A549 (cell line): ENCODE data around the gene HMX3. TPM values are rescaled to one million over a fixed set of nuclear protein-coding genes. Genes with fewer than 3 reads are reported as not detected.

ENCODE experiments used
- ATAC-seq, 2 experiments: fragments of 200-7000 bp in 1 of 2; fragments of >200 bp in 1 of 2; cut with Nextera tagmentation in 1 of 2; cut with Tn5 transposase in 1 of 2; 3 replicates each; pipeline versions ENCODE4 v1.8.0 to v1.9.1; 2018 to 2020; ENCODE audit warnings: mild to moderate bottlenecking in 1 of 2, moderate library complexity in 1 of 2
- CTCF ChIA-PET: fragments of 300-600 bp; sonication (Branson Sonifier 250); formaldehyde crosslinking; extraction: SDS; loops from one replicate; lab custom pipeline; 2021; ENCODE audit warnings: antibody characterized with exemption, inconsistent platforms; lab: Yijun Ruan, JAX
- POLR2A ChIA-PET: fragments of 350-600 bp; formaldehyde crosslinking; extraction: SDS; loops from one replicate; lab custom pipeline; 2021; ENCODE audit warnings: antibody characterized with exemption, inconsistent platforms; lab: Yijun Ruan, JAX
- DNase-seq, 2 experiments: peaks; one replicate each; pipeline versions ENCODE4 v3.0.0 to v3.0.0-alpha.2; 2011 to 2016; ENCODE audit warnings: low read depth in 1 of 2, low spot score in 1 of 2
- FAIRE-seq: peaks from 2 replicates; lab custom pipeline; 2011; peaks lifted over from hg19 to GRCh38; lab: Jason Lieb, UNC
- H3K27ac ChIP-seq, 2 experiments: fragments of >200 bp; sonication (Bioruptor Twin); formaldehyde crosslinking; 3 replicates each; pipeline ENCODE4 v1.5.1; 2016 to 2017
- H3K4me1 ChIP-seq: fragments of >200 bp; sonication (Bioruptor Twin); formaldehyde crosslinking; 3 replicates; pipeline ENCODE4 v1.6.1; 2016
- H3K4me2 ChIP-seq: fragments of >200 bp; sonication (Bioruptor Twin); formaldehyde crosslinking; 3 replicates; pipeline ENCODE4 v1.6.1; 2016
- H3K4me3 ChIP-seq: fragments of >200 bp; sonication (Bioruptor Twin); formaldehyde crosslinking; 3 replicates; pipeline ENCODE4 v1.5.1; 2016
- H3K9me3 ChIP-seq: fragments of >200 bp; sonication (Bioruptor Twin); formaldehyde crosslinking; 3 replicates; pipeline ENCODE4 v1.6.1; 2016
- EHF ChIP-seq: fragments of 250-450 bp; sonication (Bioruptor Pico); IDR thresholded peaks from 2 replicates; pipeline ENCODE4 v1.5.0; 2020; ENCODE audit warnings: mild to moderate bottlenecking
- FOSB ChIP-seq: fragments of 250-450 bp; sonication (Bioruptor Pico); IDR thresholded peaks from 2 replicates; pipeline ENCODE4 v1.5.0; 2020; ENCODE audit warnings: mild to moderate bottlenecking, moderate library complexity
- HOXA7 ChIP-seq: fragments of 250-450 bp; sonication (Bioruptor Pico); IDR thresholded peaks from 2 replicates; pipeline ENCODE4 v1.5.0; 2020; ENCODE audit warnings: mild to moderate bottlenecking, moderate library complexity
- HOXB5 ChIP-seq: fragments of 250-450 bp; sonication (Bioruptor Pico); IDR thresholded peaks from 2 replicates; pipeline ENCODE4 v1.5.0; 2020; ENCODE audit warnings: mild to moderate bottlenecking, moderate library complexity
- JUN ChIP-seq, 2 experiments: fragments of >200 bp; sonication (Bioruptor Twin); formaldehyde crosslinking; IDR thresholded peaks; 2 replicates in 1 of 2; 3 replicates in 1 of 2; pipeline ENCODE4 v1.6.1; 2016 to 2017
- NPAS2 ChIP-seq: fragments of 250-450 bp; sonication (Bioruptor Pico); IDR thresholded peaks from 2 replicates; pipeline ENCODE4 v1.8.0; 2022; ENCODE audit warnings: mild to moderate bottlenecking, moderate library complexity, borderline replicate concordance
- NR3C1 ChIP-seq: fragments of >200 bp; sonication (Bioruptor Twin); formaldehyde crosslinking; IDR thresholded peaks from 3 replicates; pipeline ENCODE4 v1.6.1; 2017
- RCOR1 ChIP-seq: fragments of 150-350 bp; IDR thresholded peaks from 2 replicates; pipeline ENCODE4 v1.6.1; 2014; ENCODE audit warnings: antibody characterized with exemption, low read length, low read depth
- SMC3 ChIP-seq: fragments of >200 bp; sonication (Bioruptor Twin); formaldehyde crosslinking; IDR thresholded peaks from 3 replicates; pipeline ENCODE4 v1.6.1; 2018; ENCODE audit warnings: inconsistent platforms
- SREBF2 ChIP-seq: fragments of 450-650 bp; IDR thresholded peaks from 2 replicates; pipeline ENCODE4 v1.6.1; 2014; ENCODE audit warnings: mild to moderate bottlenecking, moderate library complexity
- ZNF302 ChIP-seq: fragments of 250-450 bp; sonication (Bioruptor Pico); IDR thresholded peaks from 2 replicates; pipeline ENCODE4 v1.9.0; 2021; ENCODE audit warnings: inconsistent platforms, mild to moderate bottlenecking, moderate library complexity
- ZSCAN20 ChIP-seq: fragments of 250-450 bp; sonication (Bioruptor Pico); IDR thresholded peaks from 2 replicates; pipeline ENCODE4 v1.8.0; 2022; ENCODE audit warnings: mild to moderate bottlenecking, moderate library complexity
- WGBS: methylation state at CpG from one replicate; pipeline ENCODE4 v1.1.6; 2017; ENCODE audit errors: missing lambda C conversion rate; 5-methylcytosine and 5-hydroxymethylcytosine counted together
- polyA plus RNA-seq, 4 experiments: library from polyadenylated mRNA; depleted of rRNA in 3 of 4; stranded (reverse); fragments of >200 nt; fragmentation: RNase III in 1 of 4; extraction: RNeasy Plus Mini Kit Qiagen cat#74134 plus additional on column Dnase treatment in 1 of 4; gene quantifications; 2 replicates in 3 of 4; 3 replicates in 1 of 4; pipeline ENCODE4 v1.2.3, GENCODE V29; 2011 to 2017
- TF ChIP-seq, protein P1 (sequence below): IDR thresholded peaks from 2 replicates; pipeline ENCODE4 v1.6.1; 2012
- TF ChIP-seq, protein P2 (sequence below): fragments of >200 bp; sonication (Bioruptor Twin); formaldehyde crosslinking; IDR thresholded peaks from 3 replicates; pipeline ENCODE4 v1.6.1; 2016
- TF ChIP-seq, protein P3 (sequence below): fragments of 200-600 bp; sonication (generic); IDR thresholded peaks from 2 replicates; pipeline ENCODE4 v1.6.1; 2016; ENCODE audit warnings: antibody characterized with exemption, mild to moderate bottlenecking, moderate library complexity

HMX3 gene
- polyA plus RNA-seq, 2 of the 4 experiments (the other 2 are of a cell fraction) = not detected

- Histone ChIP-seq H3K4me1 (no peaks in the 10 kb centered on the region), H3K9me3 (peaks cover 22% of the 10 kb centered on the region), H3K4me2 (no peak overlapping the region), H3K4me3 (no peak overlapping the region), H3K27ac (no peak overlapping the region)
- DNase-seq (no peak), FAIRE-seq (no peak), ATAC-seq (no peak)
- ChIA-PET POLR2A (no interaction called here), CTCF (no interaction called here)
- TF ChIP-seq RCOR1 = no peak
- TF ChIP-seq HOXB5 (CRISPR knock-in tag) = no peak
- TF ChIP-seq FOSB (CRISPR knock-in tag) = no peak
- no peak for TF ChIP-seq NR3C1
- TF ChIP-seq, protein P1, sequence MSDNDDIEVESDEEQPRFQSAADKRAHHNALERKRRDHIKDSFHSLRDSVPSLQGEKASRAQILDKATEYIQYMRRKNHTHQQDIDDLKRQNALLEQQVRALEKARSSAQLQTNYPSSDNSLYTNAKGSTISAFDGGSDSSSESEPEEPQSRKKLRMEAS = no peak
- TF ChIP-seq ZNF302 (CRISPR knock-in tag) = no peak
- TF ChIP-seq, protein P2, sequence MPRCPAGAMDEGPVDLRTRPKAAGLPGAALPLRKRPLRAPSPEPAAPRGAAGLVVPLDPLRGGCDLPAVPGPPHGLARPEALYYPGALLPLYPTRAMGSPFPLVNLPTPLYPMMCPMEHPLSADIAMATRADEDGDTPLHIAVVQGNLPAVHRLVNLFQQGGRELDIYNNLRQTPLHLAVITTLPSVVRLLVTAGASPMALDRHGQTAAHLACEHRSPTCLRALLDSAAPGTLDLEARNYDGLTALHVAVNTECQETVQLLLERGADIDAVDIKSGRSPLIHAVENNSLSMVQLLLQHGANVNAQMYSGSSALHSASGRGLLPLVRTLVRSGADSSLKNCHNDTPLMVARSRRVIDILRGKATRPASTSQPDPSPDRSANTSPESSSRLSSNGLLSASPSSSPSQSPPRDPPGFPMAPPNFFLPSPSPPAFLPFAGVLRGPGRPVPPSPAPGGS = no peak
- TF ChIP-seq, protein P3, sequence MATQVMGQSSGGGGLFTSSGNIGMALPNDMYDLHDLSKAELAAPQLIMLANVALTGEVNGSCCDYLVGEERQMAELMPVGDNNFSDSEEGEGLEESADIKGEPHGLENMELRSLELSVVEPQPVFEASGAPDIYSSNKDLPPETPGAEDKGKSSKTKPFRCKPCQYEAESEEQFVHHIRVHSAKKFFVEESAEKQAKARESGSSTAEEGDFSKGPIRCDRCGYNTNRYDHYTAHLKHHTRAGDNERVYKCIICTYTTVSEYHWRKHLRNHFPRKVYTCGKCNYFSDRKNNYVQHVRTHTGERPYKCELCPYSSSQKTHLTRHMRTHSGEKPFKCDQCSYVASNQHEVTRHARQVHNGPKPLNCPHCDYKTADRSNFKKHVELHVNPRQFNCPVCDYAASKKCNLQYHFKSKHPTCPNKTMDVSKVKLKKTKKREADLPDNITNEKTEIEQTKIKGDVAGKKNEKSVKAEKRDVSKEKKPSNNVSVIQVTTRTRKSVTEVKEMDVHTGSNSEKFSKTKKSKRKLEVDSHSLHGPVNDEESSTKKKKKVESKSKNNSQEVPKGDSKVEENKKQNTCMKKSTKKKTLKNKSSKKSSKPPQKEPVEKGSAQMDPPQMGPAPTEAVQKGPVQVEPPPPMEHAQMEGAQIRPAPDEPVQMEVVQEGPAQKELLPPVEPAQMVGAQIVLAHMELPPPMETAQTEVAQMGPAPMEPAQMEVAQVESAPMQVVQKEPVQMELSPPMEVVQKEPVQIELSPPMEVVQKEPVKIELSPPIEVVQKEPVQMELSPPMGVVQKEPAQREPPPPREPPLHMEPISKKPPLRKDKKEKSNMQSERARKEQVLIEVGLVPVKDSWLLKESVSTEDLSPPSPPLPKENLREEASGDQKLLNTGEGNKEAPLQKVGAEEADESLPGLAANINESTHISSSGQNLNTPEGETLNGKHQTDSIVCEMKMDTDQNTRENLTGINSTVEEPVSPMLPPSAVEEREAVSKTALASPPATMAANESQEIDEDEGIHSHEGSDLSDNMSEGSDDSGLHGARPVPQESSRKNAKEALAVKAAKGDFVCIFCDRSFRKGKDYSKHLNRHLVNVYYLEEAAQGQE = no peak
- TF ChIP-seq EHF (CRISPR knock-in tag) = no peak
- no peak for TF ChIP-seq ZSCAN20 (CRISPR knock-in tag)
- no peak for TF ChIP-seq JUN (IDR thresholded peaks at IDR 0.05)
- no peak for TF ChIP-seq HOXA7 (CRISPR knock-in tag)
- no peak for TF ChIP-seq SMC3
- TF ChIP-seq NPAS2 (CRISPR knock-in tag) = no peak
- no peak for TF ChIP-seq SREBF2
- 90% methylated on average over 5 of the region's 5 CpGs for WGBS
These were observed 52.0 kb downstream of the HMX3 start for GRCh38 chr10:123187781-123188180.

Other genes with a start within 250 kb of the HMX3 start
- gene FAM24A, start 225.4 kb upstream of the HMX3 start, polyA plus RNA-seq (2011; rRNA removed) = not detected in 2 replicates
- gene FAM24A, start 225.4 kb upstream of the HMX3 start, polyA plus RNA-seq (2017; fragmentation: RNase III; extraction: RNeasy Plus Mini Kit Qiagen cat#74134 plus additional on column Dnase treatment) = not detected in 3 replicates
- 10.4 and 11.0 TPM in 2 replicates for gene C10orf88, start 181.7 kb upstream of the HMX3 start, polyA plus RNA-seq (2011; rRNA removed)
- 8.7 to 11.9 TPM (median 11.7 TPM) in 3 replicates for gene C10orf88, start 181.7 kb upstream of the HMX3 start, polyA plus RNA-seq (2017; fragmentation: RNase III; extraction: RNeasy Plus Mini Kit Qiagen cat#74134 plus additional on column Dnase treatment)
- gene PSTK, start 155.6 kb upstream of the HMX3 start, polyA plus RNA-seq (2011; rRNA removed) = 8.9 and 9.0 TPM in 2 replicates
- 5.3 to 6.6 TPM (median 6.2 TPM) in 3 replicates for gene PSTK, start 155.6 kb upstream of the HMX3 start, polyA plus RNA-seq (2017; fragmentation: RNase III; extraction: RNeasy Plus Mini Kit Qiagen cat#74134 plus additional on column Dnase treatment)
- 8.4 and 10.2 TPM in 2 replicates for gene IKZF5, start 127.2 kb upstream of the HMX3 start, polyA plus RNA-seq (2011; rRNA removed)
- gene IKZF5, start 127.2 kb upstream of the HMX3 start, polyA plus RNA-seq (2017; fragmentation: RNase III; extraction: RNeasy Plus Mini Kit Qiagen cat#74134 plus additional on column Dnase treatment) = 5.0 to 5.6 TPM (median 5.1 TPM) in 3 replicates
- 16.1 and 18.5 TPM in 2 replicates for gene ACADSB, start 127.0 kb upstream of the HMX3 start, polyA plus RNA-seq (2011; rRNA removed)
- gene ACADSB, start 127.0 kb upstream of the HMX3 start, polyA plus RNA-seq (2017; fragmentation: RNase III; extraction: RNeasy Plus Mini Kit Qiagen cat#74134 plus additional on column Dnase treatment) = 8.5 to 9.1 TPM (median 9.0 TPM) in 3 replicates
- not detected in 2 replicates for gene HMX2, start 12.2 kb downstream of the HMX3 start, polyA plus RNA-seq (2011; rRNA removed)
- gene HMX2, start 12.2 kb downstream of the HMX3 start, polyA plus RNA-seq (2017; fragmentation: RNase III; extraction: RNeasy Plus Mini Kit Qiagen cat#74134 plus additional on column Dnase treatment) = 0.07 to 0.09 TPM (median 0.08 TPM) in 3 replicates
- gene BUB3, start 18.4 kb downstream of the HMX3 start, polyA plus RNA-seq (2011; rRNA removed) = 229 and 246 TPM in 2 replicates
- gene BUB3, start 18.4 kb downstream of the HMX3 start, polyA plus RNA-seq (2017; fragmentation: RNase III; extraction: RNeasy Plus Mini Kit Qiagen cat#74134 plus additional on column Dnase treatment) = 216 to 224 TPM (median 222 TPM) in 3 replicates